Gastrocnemius medialis (tissue), 4 donors: ENCODE results near the gene MAP3K4.

ENCODE experiments used
- POLR2A ChIP-seq, 2 donors: fragments of 450-650 bp; IDR thresholded peaks; one replicate each; pipeline ENCODE4 v1.6.1; 2017; ENCODE audit warnings: antibody characterized with exemption in 2 of 2, mild to moderate bottlenecking in 2 of 2, moderate library complexity in 2 of 2
- TF ChIP-seq, protein P1 (sequence below), 5 experiments: fragments of 450-650 bp in 3 of 5; fragments of 200-600 bp in 2 of 5; sonication (generic) in 2 of 5; IDR thresholded peaks in 4 of 5; conservative IDR thresholded peaks in 1 of 5; 1 replicate in 4 of 5; 2 replicates in 1 of 5; pipeline ENCODE4 v1.5.1; 2016 to 2019; ENCODE audit warnings: antibody characterized with exemption in 5 of 5, mild to moderate bottlenecking in 3 of 5, moderate library complexity in 3 of 5

DNA sequence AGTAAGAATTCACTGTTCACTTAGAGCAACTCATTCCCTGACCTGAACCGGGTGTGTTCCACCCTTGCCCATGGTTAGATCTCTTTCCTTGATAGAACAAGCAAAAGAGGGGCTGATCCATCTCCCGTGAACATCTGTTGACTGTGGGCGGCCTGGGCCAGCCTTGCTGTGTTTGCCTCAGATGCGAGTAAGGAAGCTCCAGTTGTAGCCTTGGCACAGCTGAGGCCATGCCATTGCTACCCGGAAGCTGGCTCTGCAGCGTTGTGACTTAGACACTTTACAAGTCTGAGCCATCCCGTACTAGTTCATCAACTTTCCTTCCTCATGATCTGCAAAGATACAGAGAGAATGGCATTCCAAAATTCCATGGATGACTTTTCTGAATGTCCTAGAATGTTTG lies 139.0 kb downstream of the MAP3K4 start:
- TF ChIP-seq, protein P1, sequence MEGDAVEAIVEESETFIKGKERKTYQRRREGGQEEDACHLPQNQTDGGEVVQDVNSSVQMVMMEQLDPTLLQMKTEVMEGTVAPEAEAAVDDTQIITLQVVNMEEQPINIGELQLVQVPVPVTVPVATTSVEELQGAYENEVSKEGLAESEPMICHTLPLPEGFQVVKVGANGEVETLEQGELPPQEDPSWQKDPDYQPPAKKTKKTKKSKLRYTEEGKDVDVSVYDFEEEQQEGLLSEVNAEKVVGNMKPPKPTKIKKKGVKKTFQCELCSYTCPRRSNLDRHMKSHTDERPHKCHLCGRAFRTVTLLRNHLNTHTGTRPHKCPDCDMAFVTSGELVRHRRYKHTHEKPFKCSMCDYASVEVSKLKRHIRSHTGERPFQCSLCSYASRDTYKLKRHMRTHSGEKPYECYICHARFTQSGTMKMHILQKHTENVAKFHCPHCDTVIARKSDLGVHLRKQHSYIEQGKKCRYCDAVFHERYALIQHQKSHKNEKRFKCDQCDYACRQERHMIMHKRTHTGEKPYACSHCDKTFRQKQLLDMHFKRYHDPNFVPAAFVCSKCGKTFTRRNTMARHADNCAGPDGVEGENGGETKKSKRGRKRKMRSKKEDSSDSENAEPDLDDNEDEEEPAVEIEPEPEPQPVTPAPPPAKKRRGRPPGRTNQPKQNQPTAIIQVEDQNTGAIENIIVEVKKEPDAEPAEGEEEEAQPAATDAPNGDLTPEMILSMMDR (IDR thresholded peaks at IDR 0.05 in 4 of 5, conservative IDR thresholded peaks at IDR 0.05 in 1 of 5) = no peak
- no peak for TF ChIP-seq POLR2A (IDR thresholded peaks at IDR 0.05)
